Thymus (tissue), 11 donors: ENCODE data around the gene ATP2B2. TPM values are rescaled to one million over a fixed set of nuclear protein-coding genes. Genes with fewer than 3 reads are reported as not detected.

ENCODE experiments used
- DNase-seq, 9 donors: peaks; one replicate each; pipeline ENCODE4 v3.0.0-alpha.2; 2013; ENCODE audit warnings: low spot score in 9 of 9, low read depth in 6 of 9, missing footprints in 1 of 9
- H3K27ac ChIP-seq, 2 donors: one replicate each; pipeline ENCODE4 v1.5.1; 2013; ENCODE audit warnings: control low read depth in 1 of 2, low read depth in 1 of 2, low read length in 1 of 2, mild to moderate bottlenecking in 1 of 2, moderate library complexity in 1 of 2
- H3K27me3 ChIP-seq, 2 donors: one replicate each; pipeline ENCODE4 v1.5.1; 2013; ENCODE audit warnings: low read length in 1 of 2; ENCODE audit not compliant: control insufficient read depth in 2 of 2, insufficient read depth in 1 of 2
- H3K36me3 ChIP-seq, 2 donors: one replicate each; pipeline ENCODE4 v1.5.1; 2013; ENCODE audit warnings: low read length in 1 of 2, mild to moderate bottlenecking in 1 of 2, moderate library complexity in 1 of 2; ENCODE audit not compliant: control insufficient read depth in 2 of 2, insufficient read depth in 2 of 2
- H3K4me1 ChIP-seq, 2 donors: one replicate each; pipeline ENCODE4 v1.5.1; 2013; ENCODE audit warnings: low read length in 2 of 2; ENCODE audit not compliant: control insufficient read depth in 2 of 2, insufficient read depth in 2 of 2
- H3K4me3 ChIP-seq, 2 donors: one replicate each; pipeline ENCODE4 v1.5.1; 2013; ENCODE audit warnings: low read length in 2 of 2, control low read depth in 1 of 2, mild to moderate bottlenecking in 1 of 2
- H3K9me3 ChIP-seq, 2 donors: one replicate each; pipeline ENCODE4 v1.5.1; 2013; ENCODE audit warnings: low read length in 1 of 2, mild to moderate bottlenecking in 1 of 2; ENCODE audit not compliant: control insufficient read depth in 2 of 2, insufficient read depth in 1 of 2
- WGBS: extraction: QIAGEN DNeasy Blood & Tissue Kit; methylation state at CpG from one replicate; pipeline ENCODE4 v1.1.7; 2013; 5-methylcytosine and 5-hydroxymethylcytosine counted together
- polyA plus RNA-seq: library from polyadenylated mRNA; stranded (reverse); fragments of 200-250 nt; gene quantifications from one replicate; pipeline ENCODE4 v1.2.3, GENCODE V29; 2013
- total RNA-seq: library from RNA; stranded (reverse); fragments of 120-200 nt; gene quantifications from one replicate; pipeline ENCODE4 v1.2.4, GENCODE V29; 2013
- donor health status: healthy.

Gene ATP2B2
- total and polyA plus RNA-seq, 2 donors: 0.19 to 0.34 TPM

GRCh38 chr3:10483686-10484345 is 21.6 kb downstream of the ATP2B2 start:
- H3K4me1 ChIP-seq: no peaks in the 10 kb centered on the region
- no peaks in the 10 kb centered on the region for H3K9me3 ChIP-seq
- no peak overlapping the region for H3K27ac ChIP-seq
- no peaks in the 10 kb centered on the region for H3K36me3 ChIP-seq
- WGBS: 85% methylated on average over 13 of the region's 13 CpGs
- no peaks in the 10 kb centered on the region for H3K27me3 ChIP-seq
- no peak for DNase-seq
- no peak overlapping the region for H3K4me3 ChIP-seq

GRCh38 chr3:10483364-10483675 is 22.1 kb downstream of the ATP2B2 start:
- H3K27ac ChIP-seq: no peak overlapping the region
- H3K4me1 ChIP-seq: no peaks in the 10 kb centered on the region
- no peak for DNase-seq
- H3K27me3 ChIP-seq: no peaks in the 10 kb centered on the region
- 96% methylated on average over 4 of the region's 4 CpGs for WGBS
- H3K36me3 ChIP-seq: no peaks in the 10 kb centered on the region
- H3K9me3 ChIP-seq: no peaks in the 10 kb centered on the region
- no peak overlapping the region for H3K4me3 ChIP-seq

- H3K27ac ChIP-seq: no peak overlapping the region
- no peaks in the 10 kb centered on the region for H3K4me1 ChIP-seq
- no peak for DNase-seq
- H3K4me3 ChIP-seq: no peak overlapping the region
- WGBS: 95% methylated on average over 13 of the region's 13 CpGs
- H3K36me3 ChIP-seq: no peaks in the 10 kb centered on the region
- H3K9me3 ChIP-seq: no peaks in the 10 kb centered on the region
- H3K27me3 ChIP-seq: no peaks in the 10 kb centered on the region
These were observed 22.6 kb downstream of the ATP2B2 start for GRCh38 chr3:10482631-10483363.

GRCh38 chr3:10480871-10481378 is 24.5 kb downstream of the ATP2B2 start:
- Histone ChIP-seq H3K36me3 (no peaks in the 10 kb centered on the region), H3K27ac (no peak overlapping the region), H3K4me3 (no peak overlapping the region), H3K27me3 (no peaks in the 10 kb centered on the region), H3K4me1 (no peaks in the 10 kb centered on the region), H3K9me3 (no peaks in the 10 kb centered on the region)
- DNase-seq: no peak
- WGBS: 84% methylated on average over 4 of the region's 4 CpGs

- no peak for DNase-seq
These were observed 26.1 kb downstream of the ATP2B2 start for GRCh38 chr3:10479311-10479710.

GRCh38 chr3:10475983-10476382 is 29.4 kb downstream of the ATP2B2 start:
- WGBS: 94% methylated on average over 3 of the region's 3 CpGs
- H3K27me3 ChIP-seq: peaks cover 0 to 7% of the 10 kb centered on the region in 2 donors
- no peak overlapping the region for H3K27ac ChIP-seq
- H3K9me3 ChIP-seq: no peaks in the 10 kb centered on the region
- H3K4me1 ChIP-seq: no peaks in the 10 kb centered on the region
- no peak for DNase-seq
- H3K36me3 ChIP-seq: no peaks in the 10 kb centered on the region
- no peak overlapping the region for H3K4me3 ChIP-seq

More at GRCh38 chr3:10479311-10479710, 26.1 kb downstream of the ATP2B2 start:
- Histone ChIP-seq H3K36me3 (no peaks in the 10 kb centered on the region), H3K9me3 (no peaks in the 10 kb centered on the region), H3K4me3 (no peak overlapping the region), H3K27me3 (no peaks in the 10 kb centered on the region), H3K4me1 (no peaks in the 10 kb centered on the region), H3K27ac (no peak overlapping the region)
- WGBS: 80% methylated on average over 2 of the region's 2 CpGs

GRCh38 chr3:10474847-10475246 is 30.5 kb downstream of the ATP2B2 start:
- no peak overlapping the region for H3K27ac ChIP-seq
- H3K36me3 ChIP-seq: no peaks in the 10 kb centered on the region
- no peaks in the 10 kb centered on the region for H3K4me1 ChIP-seq
- H3K4me3 ChIP-seq: no peak overlapping the region
- peaks cover 0 to 19% of the 10 kb centered on the region in 2 donors for H3K27me3 ChIP-seq
- DNase-seq: no peak
- WGBS: 75% methylated on average over 9 of the region's 9 CpGs
- no peaks in the 10 kb centered on the region for H3K9me3 ChIP-seq

- H3K4me3 ChIP-seq: no peak overlapping the region
- H3K9me3 ChIP-seq: no peaks in the 10 kb centered on the region
- H3K27ac ChIP-seq: no peak overlapping the region
- H3K27me3 ChIP-seq: peaks cover 0 to 25% of the 10 kb centered on the region in 2 donors
- WGBS: 85% methylated on average over 5 of the region's 5 CpGs
- H3K4me1 ChIP-seq: no peaks in the 10 kb centered on the region
- no peak for DNase-seq
- H3K36me3 ChIP-seq: no peaks in the 10 kb centered on the region
These were observed 31.1 kb downstream of the ATP2B2 start for GRCh38 chr3:10474275-10474646.

- Histone ChIP-seq H3K4me3 (no peak overlapping the region), H3K27me3 (peaks cover 0 to 25% of the 10 kb centered on the region in 2 donors), H3K27ac (no peak overlapping the region), H3K9me3 (no peaks in the 10 kb centered on the region), H3K4me1 (no peaks in the 10 kb centered on the region), H3K36me3 (no peaks in the 10 kb centered on the region)
- WGBS: 82% methylated on average over 7 of the region's 7 CpGs
- no peak for DNase-seq
These were observed 31.7 kb downstream of the ATP2B2 start for GRCh38 chr3:10473581-10474274.
